Measurements from ENCODE around the gene LRRFIP1. TPM values are rescaled to one million over a fixed set of nuclear protein-coding genes. Genes with fewer than 3 reads are reported as not detected.
"Not testable (repeated sequence)": the region's sequence is repeated elsewhere in the genome, so short reads cannot be mapped to it uniquely, and the experiment has no call there.

Gene LRRFIP1
- polyA plus RNA-seq, 1 experiment, result 71.1 TPM

DNA sequence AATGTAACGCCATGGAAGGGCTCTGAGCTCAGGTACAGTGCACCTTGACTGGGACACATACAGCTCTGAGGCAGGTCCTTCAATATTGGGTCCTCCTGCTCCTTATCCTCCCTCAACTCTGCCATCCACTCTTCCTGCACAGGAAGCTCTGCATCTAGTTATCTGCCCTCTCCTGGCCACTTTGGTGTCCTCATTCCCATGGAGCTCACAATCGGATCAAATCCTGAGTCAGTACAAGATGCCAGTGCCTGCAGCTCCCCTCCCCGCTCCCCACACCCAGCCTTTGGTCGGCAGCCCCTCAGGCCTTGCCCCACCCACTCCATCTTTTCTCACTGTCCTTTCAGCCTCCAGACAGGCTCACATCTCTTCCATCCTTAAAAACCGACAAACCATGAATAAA is 58.0 kb downstream of the LRRFIP1 start:
- Histone ChIP-seq H3K9me3 (ENCODE audit: control insufficient read depth, insufficient read depth, low read length) (no peaks in the 10 kb centered on the region), H3K27ac (ENCODE audit: low read depth, low read length) (no peak overlapping the region), H3K4me3 (ENCODE audit: low read depth, low read length) (no peak overlapping the region), H3K27me3 (ENCODE audit: control insufficient read depth, insufficient read depth, low read length) (no peaks in the 10 kb centered on the region)
- ChIA-PET POLR2A (interaction anchor here (0.6 kb wide), 1 partner anchor 254 kb away, joined by 3 read pairs; no protein-coding TSS in a partner anchor), CTCF (interaction anchor here (0.5 to 2.1 kb wide), 10 partner anchors 10 to 256 kb away, joined by 3 to 12 read pairs (median 4); no protein-coding TSS in a partner anchor)
- DNase-seq (ENCODE audit: low read depth, low spot score), result no peak
- TF ChIP-seq, protein P1, sequence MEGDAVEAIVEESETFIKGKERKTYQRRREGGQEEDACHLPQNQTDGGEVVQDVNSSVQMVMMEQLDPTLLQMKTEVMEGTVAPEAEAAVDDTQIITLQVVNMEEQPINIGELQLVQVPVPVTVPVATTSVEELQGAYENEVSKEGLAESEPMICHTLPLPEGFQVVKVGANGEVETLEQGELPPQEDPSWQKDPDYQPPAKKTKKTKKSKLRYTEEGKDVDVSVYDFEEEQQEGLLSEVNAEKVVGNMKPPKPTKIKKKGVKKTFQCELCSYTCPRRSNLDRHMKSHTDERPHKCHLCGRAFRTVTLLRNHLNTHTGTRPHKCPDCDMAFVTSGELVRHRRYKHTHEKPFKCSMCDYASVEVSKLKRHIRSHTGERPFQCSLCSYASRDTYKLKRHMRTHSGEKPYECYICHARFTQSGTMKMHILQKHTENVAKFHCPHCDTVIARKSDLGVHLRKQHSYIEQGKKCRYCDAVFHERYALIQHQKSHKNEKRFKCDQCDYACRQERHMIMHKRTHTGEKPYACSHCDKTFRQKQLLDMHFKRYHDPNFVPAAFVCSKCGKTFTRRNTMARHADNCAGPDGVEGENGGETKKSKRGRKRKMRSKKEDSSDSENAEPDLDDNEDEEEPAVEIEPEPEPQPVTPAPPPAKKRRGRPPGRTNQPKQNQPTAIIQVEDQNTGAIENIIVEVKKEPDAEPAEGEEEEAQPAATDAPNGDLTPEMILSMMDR (IDR thresholded peaks at IDR 0.05; ENCODE audit: low read depth, low read length), result peak; percentile 44

- POLR2A ChIA-PET, result interaction anchor here (2.0 to 2.3 kb wide), 2 partner anchors 9 to 17 kb away, joined by 18 to 30 read pairs; no protein-coding TSS in a partner anchor
- CTCF ChIA-PET, result interaction anchor here (0.7 to 2.5 kb wide), 7 partner anchors 9 to 570 kb away, joined by 4 to 18 read pairs (median 9); no protein-coding TSS in a partner anchor
- no peak overlapping the region for H3K4me3 ChIP-seq (ENCODE audit: low read depth, low read length)
- H3K27ac ChIP-seq (ENCODE audit: low read depth, low read length), result peak overlapping the region; percentile 68
- no peaks in the 10 kb centered on the region for H3K9me3 ChIP-seq (ENCODE audit: control insufficient read depth, insufficient read depth, low read length)
- no peaks in the 10 kb centered on the region for H3K27me3 ChIP-seq (ENCODE audit: control insufficient read depth, insufficient read depth, low read length)
- DNase-seq (ENCODE audit: low read depth, low spot score), result no peak
- TF ChIP-seq, protein P1 (IDR thresholded peaks at IDR 0.05; ENCODE audit: low read depth, low read length), result peak; percentile 50
These were observed 59.3 kb downstream of the LRRFIP1 start for GRCh38 chr2:237686659-237687136.

DNA sequence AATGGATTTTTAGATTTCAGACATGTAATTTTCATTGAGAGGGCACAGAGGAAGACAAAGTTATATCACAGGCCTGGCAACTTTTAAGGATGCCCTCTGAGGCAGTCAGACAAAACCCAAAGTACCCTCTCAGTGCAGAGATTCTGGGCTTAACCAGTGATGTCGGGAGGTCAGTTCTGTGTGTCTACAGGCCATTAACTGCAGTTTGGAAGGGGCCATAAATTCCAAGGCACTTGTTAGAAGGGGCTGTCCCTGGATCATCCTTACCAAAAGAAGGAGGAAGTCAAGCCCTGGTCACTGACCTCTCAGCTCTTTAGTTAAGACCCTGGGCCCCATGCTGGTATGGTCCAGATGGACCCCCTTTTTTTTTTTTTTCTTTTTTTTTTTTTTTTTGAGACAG is 60.7 kb downstream of the LRRFIP1 start:
- CTCF ChIA-PET, result interaction anchor here (0.6 to 2.5 kb wide), 10 partner anchors 14 to 493 kb away, joined by 3 to 18 read pairs (median 4); no protein-coding TSS in a partner anchor
- TF ChIP-seq, protein P1 (IDR thresholded peaks at IDR 0.05; ENCODE audit: low read depth, low read length), result no peak
- Histone ChIP-seq H3K27ac (ENCODE audit: low read depth, low read length) (peak overlapping the region; percentile 95), H3K9me3 (ENCODE audit: control insufficient read depth, insufficient read depth, low read length) (no peaks in the 10 kb centered on the region; the same call in 1 of the 2 replicates), H3K4me3 (ENCODE audit: low read depth, low read length) (no peak overlapping the region), H3K27me3 (ENCODE audit: control insufficient read depth, insufficient read depth, low read length) (no peaks in the 10 kb centered on the region)
- POLR2A ChIA-PET, result interaction anchor here (0.6 to 2.3 kb wide), 5 partner anchors 10 to 619 kb away, joined by 3 to 30 read pairs (median 8); no protein-coding TSS in a partner anchor
- DNase-seq (ENCODE audit: low read depth, low spot score), result no peak

DNA sequence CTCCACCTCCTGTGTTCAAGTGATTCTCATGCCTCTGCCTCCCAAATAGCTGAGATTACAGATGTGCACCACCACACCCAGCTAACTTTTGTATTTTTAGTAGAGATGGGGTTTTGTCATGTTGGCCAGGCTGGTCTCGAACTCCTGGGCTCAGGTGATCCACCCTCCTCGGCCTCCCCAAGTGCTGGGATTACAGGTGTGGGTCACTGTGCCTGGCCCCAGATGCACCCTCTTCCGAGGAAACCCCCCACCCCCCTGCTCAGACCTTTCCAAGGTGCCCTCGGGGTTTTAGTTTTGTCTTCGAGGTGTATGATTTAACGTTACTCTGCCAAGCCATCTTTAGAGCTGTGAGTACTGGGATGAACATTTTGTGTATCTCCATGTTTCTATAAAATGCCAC is 61.2 kb downstream of the LRRFIP1 start:
- ChIA-PET POLR2A (interaction anchor here (1.1 kb wide), 1 partner anchor 10 kb away, joined by 3 read pairs; no protein-coding TSS in a partner anchor), CTCF (interaction anchor here (0.7 to 2.5 kb wide), 6 partner anchors 10 to 176 kb away, joined by 3 to 18 read pairs (median 6); no protein-coding TSS in a partner anchor)
- H3K27ac ChIP-seq (ENCODE audit: low read depth, low read length), result peak overlapping the region; percentile 95

GRCh38 chr2:237689336-237690131 is 62.1 kb downstream of the LRRFIP1 start:
- TF ChIP-seq, protein P1 (IDR thresholded peaks at IDR 0.05; ENCODE audit: low read depth, low read length), result no peak

More for the DNA sequence above, 61.2 kb downstream of the LRRFIP1 start:
- H3K4me3 ChIP-seq (ENCODE audit: low read depth, low read length); H3K27me3 ChIP-seq (ENCODE audit: control insufficient read depth, insufficient read depth, low read length); DNase-seq (ENCODE audit: low read depth, low spot score); H3K9me3 ChIP-seq (ENCODE audit: control insufficient read depth, insufficient read depth, low read length): not testable (repeated sequence)

More at GRCh38 chr2:237689336-237690131, 62.1 kb downstream of the LRRFIP1 start:
- Histone ChIP-seq H3K27me3 (ENCODE audit: control insufficient read depth, insufficient read depth, low read length) (no peaks in the 10 kb centered on the region), H3K4me3 (ENCODE audit: low read depth, low read length) (no peak overlapping the region), H3K9me3 (ENCODE audit: control insufficient read depth, insufficient read depth, low read length) (no peaks in the 10 kb centered on the region; the same call in 1 of the 2 replicates), H3K27ac (ENCODE audit: low read depth, low read length) (no peak overlapping the region)
- CTCF ChIA-PET, result interaction anchor here (1.2 to 1.4 kb wide), 3 partner anchors 11 to 56 kb away, joined by 3 to 5 read pairs (median 3); no protein-coding TSS in a partner anchor
- no peak for DNase-seq (ENCODE audit: low read depth, low spot score)
- POLR2A ChIA-PET, result interaction anchor here (1.1 kb wide), 1 partner anchor 11 kb away, joined by 3 read pairs; no protein-coding TSS in a partner anchor

Data from AG04450 (cell line).